Neural crest cell (in vitro differentiated cells): ENCODE data around the gene FSHR. TPM values are rescaled to one million over a fixed set of nuclear protein-coding genes. Genes with fewer than 3 reads are reported as not detected.

Experiments used
- DNase-seq: peaks from one replicate; pipeline ENCODE4 v3.0.0; 2021; ENCODE audit warnings: low read depth, mixed read lengths, low spot score
- H3K27ac Mint-ChIP-seq: one replicate; pipeline ENCODE4 v1.8.0; 2021; ENCODE audit warnings: mild to moderate bottlenecking, mixed read lengths; ENCODE audit not compliant: unreplicated experiment
- H3K27me3 Mint-ChIP-seq: 2 replicates; pipeline ENCODE4 v1.8.0; 2021; ENCODE audit warnings: low read depth, mild to moderate bottlenecking, mixed read lengths
- H3K36me3 Mint-ChIP-seq: 2 replicates; pipeline ENCODE4 v1.8.0; 2021; ENCODE audit warnings: low read depth, mild to moderate bottlenecking, mixed read lengths
- H3K4me1 Mint-ChIP-seq: 2 replicates; pipeline ENCODE4 v1.8.0; 2021; ENCODE audit warnings: mixed read lengths
- H3K4me3 Mint-ChIP-seq: one replicate; pipeline ENCODE4 v1.8.0; 2021; ENCODE audit warnings: mild to moderate bottlenecking, mixed read lengths
- H3K9me3 Mint-ChIP-seq: 2 replicates; pipeline ENCODE4 v1.8.0; 2021; ENCODE audit warnings: mixed read lengths
- total RNA-seq: library from RNA; stranded (reverse); gene quantifications from 2 replicates; pipeline ENCODE4 v1.2.1, GENCODE V29; 2021
- TF ChIP-seq, protein P1 (sequence below): fragments of 200-600 bp; sonication (generic); conservative IDR thresholded peaks from 2 replicates; pipeline ENCODE4 v1.5.0; 2021; ENCODE audit warnings: antibody characterized with exemption, mild to moderate bottlenecking

FSHR gene
- total RNA-seq, 1 donor from 2014 or later: not detected

DNA sequence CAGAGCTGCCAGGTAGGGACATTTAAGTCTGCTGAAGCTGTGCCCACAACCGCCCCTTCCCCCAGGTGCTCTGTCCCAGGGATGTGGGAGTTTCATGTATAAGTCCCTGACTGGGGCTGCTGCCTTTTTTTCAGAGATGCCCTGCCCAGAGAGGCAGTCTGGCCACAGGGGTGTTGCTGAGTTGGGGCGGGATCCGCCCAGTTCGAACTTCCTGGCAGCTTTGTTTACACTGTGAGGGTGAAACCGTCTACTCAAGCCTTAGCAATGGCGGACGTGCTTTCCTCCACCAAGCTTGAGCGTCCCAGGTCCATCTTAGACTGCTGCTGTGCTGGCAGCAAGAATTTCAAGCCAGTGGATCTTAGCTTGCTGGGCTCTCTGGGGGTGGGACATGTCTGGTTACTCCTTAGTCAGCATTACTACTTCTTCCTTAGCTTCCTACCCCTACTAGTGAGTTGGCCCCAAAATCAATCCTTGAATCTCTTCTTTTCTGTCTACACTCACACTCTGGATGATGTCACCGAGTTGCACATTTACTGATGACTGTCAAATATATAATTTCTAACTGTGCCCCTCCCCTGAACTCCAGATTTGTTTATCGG, 31.8 kb upstream of the FSHR start:
- H3K27ac Mint-ChIP-seq: no peak overlapping the region
- TF ChIP-seq, protein P1, sequence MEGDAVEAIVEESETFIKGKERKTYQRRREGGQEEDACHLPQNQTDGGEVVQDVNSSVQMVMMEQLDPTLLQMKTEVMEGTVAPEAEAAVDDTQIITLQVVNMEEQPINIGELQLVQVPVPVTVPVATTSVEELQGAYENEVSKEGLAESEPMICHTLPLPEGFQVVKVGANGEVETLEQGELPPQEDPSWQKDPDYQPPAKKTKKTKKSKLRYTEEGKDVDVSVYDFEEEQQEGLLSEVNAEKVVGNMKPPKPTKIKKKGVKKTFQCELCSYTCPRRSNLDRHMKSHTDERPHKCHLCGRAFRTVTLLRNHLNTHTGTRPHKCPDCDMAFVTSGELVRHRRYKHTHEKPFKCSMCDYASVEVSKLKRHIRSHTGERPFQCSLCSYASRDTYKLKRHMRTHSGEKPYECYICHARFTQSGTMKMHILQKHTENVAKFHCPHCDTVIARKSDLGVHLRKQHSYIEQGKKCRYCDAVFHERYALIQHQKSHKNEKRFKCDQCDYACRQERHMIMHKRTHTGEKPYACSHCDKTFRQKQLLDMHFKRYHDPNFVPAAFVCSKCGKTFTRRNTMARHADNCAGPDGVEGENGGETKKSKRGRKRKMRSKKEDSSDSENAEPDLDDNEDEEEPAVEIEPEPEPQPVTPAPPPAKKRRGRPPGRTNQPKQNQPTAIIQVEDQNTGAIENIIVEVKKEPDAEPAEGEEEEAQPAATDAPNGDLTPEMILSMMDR: no peak

DNA sequence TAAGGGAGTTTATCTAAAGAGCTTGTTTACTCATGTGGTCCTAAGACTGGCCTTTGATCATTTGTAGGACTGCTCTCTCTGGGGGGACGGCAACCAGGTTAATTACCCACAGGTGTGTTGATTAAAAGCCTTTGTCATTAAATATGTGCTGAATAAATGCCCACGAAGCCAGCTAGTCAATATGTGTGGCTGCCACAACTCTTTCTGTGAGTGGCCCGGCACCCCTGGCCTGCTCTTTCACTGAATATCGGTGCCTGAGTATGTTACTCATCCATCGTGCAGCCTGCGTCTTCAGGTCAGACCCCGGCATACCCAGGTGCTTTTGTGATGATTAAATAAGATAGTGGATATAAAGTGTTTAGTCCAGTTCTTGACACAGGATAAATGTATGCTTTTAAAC, 24.3 kb upstream of the FSHR start:
- no peak overlapping the region for H3K27ac Mint-ChIP-seq
- H3K9me3 Mint-ChIP-seq: no peaks in the 10 kb centered on the region
- TF ChIP-seq, protein P1: no peak
- H3K27me3 Mint-ChIP-seq: no peaks in the 10 kb centered on the region
- DNase-seq: no peak
- no peaks in the 10 kb centered on the region for H3K4me1 Mint-ChIP-seq
- no peaks in the 10 kb centered on the region for H3K36me3 Mint-ChIP-seq
- no peak overlapping the region for H3K4me3 Mint-ChIP-seq

More for the DNA sequence above, 31.8 kb upstream of the FSHR start:
- no peaks in the 10 kb centered on the region for H3K27me3 Mint-ChIP-seq
- H3K4me3 Mint-ChIP-seq: no peak overlapping the region
- peaks cover 7% of the 10 kb centered on the region for H3K9me3 Mint-ChIP-seq
- no peaks in the 10 kb centered on the region for H3K36me3 Mint-ChIP-seq
- H3K4me1 Mint-ChIP-seq: no peaks in the 10 kb centered on the region
- DNase-seq: no peak

DNA sequence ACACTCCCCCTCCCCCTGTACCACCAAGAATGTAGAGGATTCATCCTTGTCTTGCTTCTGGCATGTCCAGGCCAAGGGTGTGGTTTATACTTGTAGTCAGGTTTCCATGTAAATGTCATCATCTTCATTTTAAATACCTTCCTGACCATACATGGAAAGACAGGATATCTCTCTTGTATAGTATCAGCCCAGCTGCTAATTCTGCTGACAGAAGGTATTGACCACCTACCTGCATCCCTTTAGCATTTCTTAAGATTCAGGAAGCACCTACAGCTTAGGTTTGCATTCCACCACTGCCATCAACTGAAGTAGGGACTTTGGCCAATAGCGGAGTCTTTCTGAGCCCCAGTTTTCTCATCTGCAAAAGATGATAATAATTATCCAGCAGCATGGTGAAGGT, 22.9 kb upstream of the FSHR start:
- TF ChIP-seq, protein P1: no peak
- DNase-seq: no peak
- Mint-ChIP-seq H3K27ac (no peak overlapping the region), H3K36me3 (no peaks in the 10 kb centered on the region), H3K4me3 (no peak overlapping the region), H3K9me3 (no peaks in the 10 kb centered on the region), H3K27me3 (no peaks in the 10 kb centered on the region), H3K4me1 (no peaks in the 10 kb centered on the region)

DNA sequence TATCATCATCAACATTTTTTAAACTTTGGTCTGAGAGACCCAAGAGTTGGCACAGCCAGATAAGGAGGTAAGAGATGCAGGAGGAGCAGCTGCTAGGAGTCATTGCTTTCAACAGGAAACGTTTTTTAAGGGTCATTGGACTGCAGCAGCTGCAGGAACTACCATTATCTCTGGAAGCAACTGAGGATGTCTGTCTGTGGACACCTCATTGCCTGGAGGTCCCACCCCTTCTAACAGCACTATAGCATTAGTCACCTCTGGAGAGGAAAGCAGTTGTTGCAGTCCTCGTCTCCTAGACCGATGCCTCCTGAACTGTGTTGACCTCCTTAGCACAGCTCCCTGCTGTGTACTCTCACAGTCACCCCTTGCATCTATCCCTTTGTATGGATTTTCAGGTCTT, 21.5 kb upstream of the FSHR start:
- no peak for DNase-seq
- H3K27me3 Mint-ChIP-seq: no peaks in the 10 kb centered on the region
- H3K36me3 Mint-ChIP-seq: no peaks in the 10 kb centered on the region
- H3K4me1 Mint-ChIP-seq: no peaks in the 10 kb centered on the region
- no peaks in the 10 kb centered on the region for H3K9me3 Mint-ChIP-seq
- no peak overlapping the region for H3K4me3 Mint-ChIP-seq
- no peak overlapping the region for H3K27ac Mint-ChIP-seq
- TF ChIP-seq, protein P1: no peak

DNA sequence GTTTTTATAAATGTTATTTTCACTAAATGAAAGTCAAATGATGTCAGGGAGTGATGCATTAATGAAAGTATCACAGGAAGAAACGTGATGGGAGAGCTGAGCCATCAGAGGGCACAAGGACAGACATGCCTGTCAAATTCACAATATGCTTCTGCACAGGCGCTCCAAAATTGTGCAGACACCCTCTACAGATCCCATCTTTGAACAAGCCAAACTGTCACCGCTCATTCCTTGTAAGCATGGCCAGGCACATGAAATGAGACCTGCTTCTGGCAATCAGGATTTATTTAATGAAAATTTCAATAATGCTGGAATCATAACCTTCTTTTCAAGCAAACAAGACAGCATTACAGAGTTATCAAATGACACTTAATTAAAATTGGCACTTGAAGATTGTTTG, 20.4 kb upstream of the FSHR start:
- Mint-ChIP-seq H3K4me3 (no peak overlapping the region), H3K4me1 (no peaks in the 10 kb centered on the region), H3K36me3 (no peaks in the 10 kb centered on the region)

More for the DNA sequence above, 20.4 kb upstream of the FSHR start:
- TF ChIP-seq, protein P1: no peak
- Mint-ChIP-seq H3K27ac (no peak overlapping the region), H3K27me3 (no peaks in the 10 kb centered on the region), H3K9me3 (peaks cover under 1% of the 10 kb centered on the region)
- no peak for DNase-seq
